NCI-H146 treated with DMSO at 0.1 percent for 48 hours (cell line): ENCODE results near the gene CADPS.

Experiments used
- DNase-seq: peaks from one replicate; lab custom pipeline; 2025; ENCODE audit not compliant: unreplicated experiment; lab: John Stamatoyannopoulos, UW

CADPS gene

GRCh38 chr3:62378311-62378789, 496.9 kb downstream of the CADPS start:
- DNase-seq = no peak

GRCh38 chr3:62376906-62377877, 498.0 kb downstream of the CADPS start:
- no peak for DNase-seq

GRCh38 chr3:62376454-62376720, 498.8 kb downstream of the CADPS start:
- no peak for DNase-seq

- no peak for DNase-seq
Observed at GRCh38 chr3:62375655-62376453, 499.4 kb downstream of the CADPS start.

- no peak for DNase-seq
Observed at GRCh38 chr3:62374341-62375218, 500.6 kb downstream of the CADPS start.

- no peak for DNase-seq
Observed at GRCh38 chr3:62373714-62374333, 501.4 kb downstream of the CADPS start.

- DNase-seq = no peak
Observed at GRCh38 chr3:62373215-62373614, 502.0 kb downstream of the CADPS start, which contains the start of gene FEZF2. Gene FEZF2 (minus strand): TSS chr3:62373550. CDS start chr3:62372868, 682 bp downstream.

- no peak for DNase-seq
Observed at GRCh38 chr3:62372621-62373041, 502.6 kb downstream of the CADPS start.

- DNase-seq = no peak
Observed at GRCh38 chr3:62371720-62372591, 503.3 kb downstream of the CADPS start.

GRCh38 chr3:62370858-62371719, 504.1 kb downstream of the CADPS start:
- no peak for DNase-seq

GRCh38 chr3:62370112-62370857, 504.9 kb downstream of the CADPS start:
- no peak for DNase-seq

GRCh38 chr3:62369476-62369743, 505.8 kb downstream of the CADPS start:
- DNase-seq = no peak

GRCh38 chr3:62368705-62369475, 506.3 kb downstream of the CADPS start:
- no peak for DNase-seq

GRCh38 chr3:62368290-62368704, 506.9 kb downstream of the CADPS start:
- DNase-seq = no peak

- no peak for DNase-seq
Observed at GRCh38 chr3:62367763-62368195, 507.4 kb downstream of the CADPS start.

GRCh38 chr3:62366126-62366484, 509.1 kb downstream of the CADPS start:
- no peak for DNase-seq

GRCh38 chr3:62365391-62366125, 509.7 kb downstream of the CADPS start:
- DNase-seq = no peak
